GM21447 (cell line): ENCODE data around the gene TRAPPC13.
"Not testable (repeated sequence)": the region's sequence is repeated elsewhere in the genome, so short reads cannot be mapped to it uniquely, and the experiment has no call there.

Experiments
- ATAC-seq: cut with Tn5 transposase; IDR thresholded peaks from one replicate; pipeline ENCODE4 v1.9.1; 2021; ENCODE audit not compliant: unreplicated experiment

The TRAPPC13 gene, protein sequence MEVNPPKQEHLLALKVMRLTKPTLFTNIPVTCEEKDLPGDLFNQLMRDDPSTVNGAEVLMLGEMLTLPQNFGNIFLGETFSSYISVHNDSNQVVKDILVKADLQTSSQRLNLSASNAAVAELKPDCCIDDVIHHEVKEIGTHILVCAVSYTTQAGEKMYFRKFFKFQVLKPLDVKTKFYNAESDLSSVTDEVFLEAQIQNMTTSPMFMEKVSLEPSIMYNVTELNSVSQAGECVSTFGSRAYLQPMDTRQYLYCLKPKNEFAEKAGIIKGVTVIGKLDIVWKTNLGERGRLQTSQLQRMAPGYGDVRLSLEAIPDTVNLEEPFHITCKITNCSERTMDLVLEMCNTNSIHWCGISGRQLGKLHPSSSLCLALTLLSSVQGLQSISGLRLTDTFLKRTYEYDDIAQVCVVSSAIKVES

DNA sequence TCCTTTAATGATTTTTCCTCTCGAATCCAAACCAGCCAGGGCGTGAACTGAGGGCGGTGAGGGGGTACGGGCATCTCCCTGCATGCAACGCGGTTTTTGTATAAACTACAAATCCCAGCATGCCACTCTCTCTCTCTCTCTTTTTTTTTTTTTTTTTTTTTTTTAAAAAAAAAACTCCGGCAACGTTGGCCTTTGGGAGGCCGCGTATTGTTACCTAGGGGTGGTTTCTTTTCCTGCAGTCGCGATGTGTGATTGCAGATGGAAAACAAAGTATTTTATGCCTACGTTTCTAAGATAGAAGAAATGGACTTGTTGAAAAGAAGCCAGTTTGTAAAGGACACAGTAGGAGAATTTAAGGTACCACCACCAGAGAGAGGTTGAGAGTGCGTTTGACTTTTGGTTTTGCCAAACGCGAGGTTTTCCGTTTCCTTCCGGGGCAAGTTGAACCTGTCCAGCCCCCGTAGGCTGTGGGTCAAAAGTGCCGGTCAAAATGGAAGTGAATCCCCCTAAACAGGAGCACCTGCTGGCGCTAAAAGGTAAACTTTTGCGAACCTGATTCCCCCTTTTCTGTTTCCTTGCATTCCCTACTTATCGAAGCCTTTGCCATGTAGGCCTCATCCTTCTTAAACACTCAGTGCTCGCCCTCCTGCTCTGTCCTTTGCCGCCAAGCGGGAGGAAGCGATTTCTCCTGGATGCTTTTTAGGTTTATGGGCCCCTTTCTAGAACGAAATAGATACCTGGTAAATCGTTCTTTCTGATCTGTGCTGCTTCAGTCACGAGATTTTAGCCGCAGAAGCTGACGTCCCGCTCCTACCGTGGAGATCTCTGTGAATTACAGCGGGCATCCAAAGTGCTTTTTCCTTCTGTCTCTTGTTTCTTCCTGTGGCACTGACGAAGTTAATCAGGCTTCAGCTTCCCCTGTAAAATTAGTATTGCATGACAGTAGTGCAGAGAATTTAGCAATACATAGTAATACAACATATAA, at the start of gene TRAPPC13, which contains the start of gene SHLD3:
Gene TRAPPC13 (plus strand): TSS at position 457 of the 985 bp plus-strand sequence. CDS start 34 bp downstream, at position 491.
Gene SHLD3 (plus strand): TSS at position 457 of the 985 bp plus-strand sequence. CDS start 4,561 bp downstream, outside the sequence.
- ATAC-seq: peak; percentile 79

DNA sequence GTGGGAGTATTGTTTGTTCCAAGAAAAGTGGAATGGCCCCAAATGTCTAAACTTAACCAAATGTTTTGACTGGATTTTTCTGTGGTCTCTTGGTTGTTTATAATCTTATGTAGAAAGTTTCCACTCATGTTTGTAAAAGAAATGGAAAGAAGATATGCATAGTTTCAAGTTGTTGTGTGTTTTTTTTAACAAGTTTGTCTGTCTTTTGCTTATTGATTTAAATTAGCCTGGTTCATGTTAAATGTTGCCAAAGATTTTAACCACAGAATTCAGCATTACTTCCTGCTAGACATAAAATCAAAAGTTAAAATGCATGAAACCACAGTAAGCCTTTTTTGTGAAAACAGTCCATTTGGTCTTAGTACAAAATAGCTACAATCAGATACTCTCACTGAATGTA, 47.7 kb upstream of the TRAPPC13 start:
- no peak for ATAC-seq

DNA sequence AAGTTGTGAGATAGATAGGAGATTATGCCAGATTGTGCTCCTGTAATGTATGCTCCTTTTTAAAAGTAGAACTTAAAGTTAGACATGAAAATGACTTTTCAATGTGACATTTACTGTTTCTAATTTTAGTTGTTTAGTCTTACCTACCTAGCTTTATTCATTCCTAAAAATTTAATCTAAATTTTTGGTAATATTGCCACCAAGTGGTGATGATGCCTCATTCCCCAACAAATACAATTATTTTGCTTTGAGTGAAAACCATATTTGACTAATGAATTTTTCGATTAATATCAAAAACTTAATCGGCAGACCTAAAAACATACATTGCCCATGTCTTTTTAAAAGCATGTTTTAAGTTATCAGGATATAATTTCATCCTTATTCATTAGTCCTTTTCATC, 36.1 kb upstream of the TRAPPC13 start:
- no peak for ATAC-seq

DNA sequence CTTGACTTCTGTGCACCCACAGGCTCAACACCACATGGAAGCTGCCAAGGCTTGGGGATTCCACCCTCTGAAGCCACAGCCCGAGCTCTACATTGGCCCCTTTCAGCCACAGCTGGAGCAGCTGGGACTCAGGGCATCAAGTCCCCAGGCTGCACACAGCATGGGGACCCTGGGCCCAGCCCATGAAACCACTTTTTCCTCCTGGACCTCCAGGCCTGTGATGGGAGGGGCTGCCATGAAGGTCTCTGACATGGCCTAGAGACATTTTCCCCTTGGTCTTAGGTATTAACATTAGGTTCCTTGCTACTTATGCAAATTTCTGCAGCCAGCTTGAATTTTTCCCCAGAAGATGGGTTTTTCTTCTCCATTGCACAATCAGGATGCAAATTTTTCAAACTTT, 23.1 kb upstream of the TRAPPC13 start:
- ATAC-seq: not testable (repeated sequence)

DNA sequence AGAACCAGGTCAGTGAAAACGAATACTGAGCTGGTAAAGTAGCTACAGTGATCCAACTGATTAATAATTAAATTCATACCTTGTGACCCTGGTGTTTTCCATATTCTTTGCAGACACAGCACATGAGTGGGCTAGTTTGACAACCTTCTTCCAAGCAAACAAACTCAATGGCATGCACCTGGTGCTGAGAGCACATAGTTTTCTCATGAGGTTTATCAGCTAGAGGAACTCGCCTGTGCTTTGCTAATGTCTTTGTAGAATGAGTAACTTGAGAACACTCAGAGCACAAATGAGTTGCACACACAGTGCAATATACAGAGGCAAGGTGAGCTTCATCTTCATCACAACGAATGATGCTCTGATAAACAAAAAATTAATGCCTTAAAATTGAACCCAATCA, 13.3 kb upstream of the TRAPPC13 start:
- no peak for ATAC-seq

DNA sequence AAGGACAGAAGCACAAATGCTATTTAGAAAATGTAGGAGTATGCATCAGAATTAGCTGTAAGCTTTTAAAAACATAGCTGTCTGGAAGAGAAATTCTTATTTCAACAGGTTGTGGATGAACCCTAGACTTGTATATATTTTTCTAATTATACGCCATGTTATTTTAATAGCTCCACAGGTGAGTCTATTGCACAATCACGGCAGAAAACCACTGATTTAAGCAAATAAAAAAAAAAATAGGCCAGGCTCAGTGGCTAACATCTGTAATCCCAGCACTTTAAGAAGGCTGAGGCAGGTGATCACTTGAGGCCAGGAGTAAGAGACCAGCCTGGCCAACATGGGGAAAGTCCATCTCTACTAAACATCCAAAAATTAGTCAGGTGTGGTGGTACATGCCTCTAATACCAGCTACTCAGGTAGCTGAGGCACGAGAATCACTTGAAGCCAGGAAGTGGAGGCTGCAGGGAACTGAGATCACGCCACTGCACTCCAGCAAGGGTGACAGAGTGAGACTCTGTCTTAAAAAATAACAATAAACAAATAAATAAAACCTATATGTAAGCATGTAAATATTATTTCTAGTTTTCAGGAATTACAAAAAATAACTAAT, 12.4 kb upstream of the TRAPPC13 start:
- ATAC-seq: no peak

DNA sequence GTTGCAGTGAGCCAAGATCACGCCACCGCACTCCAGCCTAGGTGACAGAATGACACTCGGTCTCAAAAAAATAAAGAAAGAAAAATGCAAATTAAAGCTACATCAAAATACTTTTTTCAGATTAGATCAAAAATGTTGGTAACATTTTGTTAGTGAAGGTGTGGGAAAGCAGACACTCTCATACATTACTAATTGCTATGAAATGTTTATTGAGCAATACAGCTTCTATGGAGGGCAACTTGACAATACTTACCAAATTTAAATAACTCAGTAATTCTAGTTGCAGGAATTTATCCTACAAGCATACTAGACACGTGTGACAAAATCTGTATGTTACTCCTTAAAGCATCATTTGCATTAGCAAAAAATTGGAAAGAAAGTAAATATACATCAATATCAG, 4.8 kb upstream of the TRAPPC13 start:
- no peak for ATAC-seq

DNA sequence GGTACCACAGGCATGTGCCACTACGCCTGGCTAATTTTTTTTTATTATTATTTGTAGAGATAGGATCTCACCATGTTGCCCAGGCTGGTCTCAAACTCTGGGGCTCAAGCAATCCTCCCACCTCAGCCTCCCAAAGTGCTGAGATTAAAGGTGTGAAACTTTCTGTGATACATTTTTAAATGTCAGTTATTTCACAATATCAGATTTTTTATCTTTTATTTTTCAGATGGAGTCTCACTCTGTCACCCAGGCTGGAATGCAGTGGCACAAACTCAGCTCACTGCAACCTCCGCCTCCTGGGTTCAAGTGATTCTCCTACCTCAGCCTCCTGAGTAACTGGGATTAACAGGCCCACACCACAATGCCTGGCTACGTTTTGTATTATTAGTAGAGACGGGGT, 2.9 kb upstream of the TRAPPC13 start:
- not testable (repeated sequence) for ATAC-seq

DNA sequence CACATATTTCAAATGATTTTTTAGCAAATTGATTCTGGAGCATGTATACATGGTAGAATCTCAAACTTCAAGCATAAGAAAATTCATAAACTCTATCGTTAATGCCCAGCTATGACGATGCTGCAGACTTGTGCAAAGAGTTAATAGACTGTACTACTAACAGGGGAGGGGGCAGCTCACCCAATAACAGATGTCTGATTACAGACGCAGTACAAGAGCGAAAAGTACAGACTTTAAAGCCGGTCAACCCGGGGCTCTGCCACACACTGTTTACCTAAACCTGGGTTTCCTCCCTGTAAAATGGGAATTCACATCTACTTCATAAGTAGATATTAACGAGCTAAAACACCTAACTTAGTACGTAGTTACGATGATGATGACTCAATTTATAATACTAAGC, 1.3 kb upstream of the TRAPPC13 start:
- no peak for ATAC-seq

DNA sequence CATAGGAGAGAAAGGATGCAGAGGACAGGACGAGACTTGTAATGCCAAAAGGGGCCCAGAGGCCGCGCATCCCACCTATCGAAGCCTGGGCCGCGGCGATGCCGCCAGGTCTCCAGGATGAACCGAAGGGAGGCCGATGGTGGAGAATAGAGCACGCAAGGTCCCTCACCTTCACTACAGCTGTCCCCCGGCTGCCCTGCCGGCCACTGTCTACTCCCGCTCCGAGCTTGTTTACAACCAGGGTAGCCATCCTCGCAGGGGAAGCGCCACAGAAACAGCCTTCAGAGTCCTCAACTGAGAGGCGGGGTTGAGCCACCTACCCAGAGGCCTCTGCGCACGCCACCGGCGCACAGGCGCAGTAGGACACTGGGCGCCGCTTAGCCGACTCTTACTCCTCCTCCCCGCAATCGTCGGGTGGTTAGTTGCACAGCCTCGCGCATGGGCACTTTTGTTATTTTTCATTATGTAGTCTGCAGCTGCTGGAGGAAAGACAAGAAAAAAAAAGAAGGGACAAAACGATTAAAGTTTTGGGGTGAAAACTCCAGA, 729 bp upstream of the TRAPPC13 start, which contains the start of gene TRIM23:
Gene TRIM23 (minus strand): TSS at position 309 of the 546 bp plus-strand sequence. CDS start 59 bp downstream, at position 250.
- ATAC-seq: peak; percentile 96

DNA sequence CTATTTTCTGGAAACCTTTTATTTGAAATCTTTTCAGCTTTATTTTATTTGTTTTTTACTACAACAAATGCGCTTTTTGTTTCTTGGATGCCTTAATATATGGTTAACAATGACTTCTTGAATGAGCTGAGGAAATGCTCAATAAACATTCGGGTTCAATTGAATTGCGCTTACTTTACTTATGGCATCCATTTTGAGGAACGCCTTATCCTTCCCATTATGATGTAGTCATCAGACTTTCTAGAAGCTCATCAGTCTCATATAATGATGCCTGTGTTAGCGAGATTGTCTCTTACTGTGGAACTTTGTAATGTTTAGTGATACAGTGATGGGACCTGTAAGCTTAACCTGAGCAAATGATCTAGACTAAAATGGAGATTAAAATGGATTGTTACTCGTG, 916 bp downstream of the TRAPPC13 start:
- no peak for ATAC-seq

DNA sequence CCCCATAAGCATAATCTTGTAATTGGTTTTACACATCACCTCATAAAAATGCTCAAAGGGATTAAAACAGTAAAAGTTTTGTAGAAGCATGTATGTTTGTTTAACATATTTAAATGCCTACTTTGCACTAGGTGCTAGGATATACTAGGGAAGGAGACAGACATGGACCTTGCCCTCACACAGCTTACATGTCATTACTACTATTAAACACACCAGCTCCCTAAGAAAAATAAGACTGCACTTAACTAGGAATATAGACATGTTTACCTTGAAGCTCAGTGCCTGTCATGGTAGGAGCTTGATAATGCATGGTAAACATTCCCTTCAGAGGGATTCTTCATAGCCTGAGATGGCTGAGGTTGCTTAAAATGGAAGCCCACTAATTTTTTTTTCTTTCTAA, 6.2 kb downstream of the TRAPPC13 start:
- ATAC-seq: no peak

DNA sequence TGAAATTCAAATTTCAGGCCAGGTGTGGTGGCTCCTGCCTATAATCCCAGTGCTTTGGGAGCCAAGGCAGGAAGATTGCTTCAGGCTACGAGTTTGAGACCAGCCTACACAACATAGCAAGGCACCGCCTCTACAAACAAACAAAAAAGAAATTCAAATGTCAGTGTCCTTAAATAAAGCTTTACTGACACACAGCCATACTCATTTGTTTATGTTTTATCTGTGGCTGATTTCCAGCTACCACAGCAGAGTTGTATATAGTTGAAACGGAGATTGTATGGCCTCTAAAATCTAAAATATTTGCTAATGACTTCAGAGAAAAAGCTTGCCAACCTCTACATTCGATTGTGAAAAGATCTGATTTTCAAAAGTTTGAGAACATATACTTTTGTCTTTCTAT, 15.4 kb downstream of the TRAPPC13 start:
- ATAC-seq: no peak

DNA sequence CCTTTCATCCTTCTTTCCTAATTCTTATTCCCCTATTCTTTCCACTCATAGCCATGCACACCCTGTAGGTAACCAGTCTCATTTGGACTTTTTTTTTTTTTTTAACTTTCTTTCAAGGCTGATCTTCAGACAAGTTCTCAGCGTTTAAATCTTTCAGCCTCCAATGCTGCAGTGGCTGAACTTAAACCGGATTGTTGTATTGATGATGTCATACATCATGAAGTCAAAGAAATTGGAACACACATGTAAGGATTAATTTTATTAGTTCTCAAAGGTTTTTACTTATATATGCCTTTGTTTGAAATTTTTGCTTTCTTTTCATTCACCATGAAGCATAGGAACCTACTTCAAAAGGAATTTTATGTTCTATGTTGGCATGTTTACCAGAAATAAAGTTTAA, 22.1 kb downstream of the TRAPPC13 start:
- ATAC-seq: no peak

DNA sequence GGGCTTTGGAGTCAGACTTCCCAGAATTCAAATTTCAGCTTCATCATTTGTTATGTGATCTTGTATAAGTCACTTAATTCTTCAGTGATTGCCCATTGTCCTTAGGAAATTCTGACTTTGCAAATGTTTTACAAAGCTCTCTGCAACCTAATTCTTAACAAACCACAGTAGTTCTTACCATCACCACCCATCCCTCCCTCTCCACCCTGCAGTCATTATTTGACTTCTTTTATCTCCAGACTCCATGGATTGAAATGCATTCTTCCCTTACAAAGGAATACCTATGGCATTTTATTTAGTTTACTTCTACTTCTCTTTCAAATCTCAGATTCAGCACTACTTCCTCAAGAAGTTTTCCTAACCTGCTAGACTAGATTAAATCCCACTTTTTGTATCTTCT, 23.1 kb downstream of the TRAPPC13 start:
- no peak for ATAC-seq

DNA sequence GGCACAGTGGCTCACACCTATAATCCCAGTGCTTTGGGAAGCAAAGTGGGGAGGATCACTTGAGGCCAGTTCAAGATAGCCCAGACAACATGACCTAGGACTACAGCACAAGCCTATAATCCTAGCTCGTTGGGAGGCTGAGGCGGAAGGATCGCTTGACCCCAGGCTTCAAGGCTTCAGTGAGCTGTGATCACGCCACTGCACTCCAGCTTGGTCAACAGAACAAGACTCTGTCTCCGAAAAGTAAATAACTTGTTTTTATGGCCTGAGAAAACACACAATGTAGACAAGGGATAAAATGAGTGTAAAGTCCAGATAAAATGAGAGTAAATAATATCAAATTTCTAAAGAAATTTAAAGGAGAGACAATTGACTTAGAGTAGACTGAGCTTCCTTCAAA, 26.3 kb downstream of the TRAPPC13 start:
- no peak for ATAC-seq

DNA sequence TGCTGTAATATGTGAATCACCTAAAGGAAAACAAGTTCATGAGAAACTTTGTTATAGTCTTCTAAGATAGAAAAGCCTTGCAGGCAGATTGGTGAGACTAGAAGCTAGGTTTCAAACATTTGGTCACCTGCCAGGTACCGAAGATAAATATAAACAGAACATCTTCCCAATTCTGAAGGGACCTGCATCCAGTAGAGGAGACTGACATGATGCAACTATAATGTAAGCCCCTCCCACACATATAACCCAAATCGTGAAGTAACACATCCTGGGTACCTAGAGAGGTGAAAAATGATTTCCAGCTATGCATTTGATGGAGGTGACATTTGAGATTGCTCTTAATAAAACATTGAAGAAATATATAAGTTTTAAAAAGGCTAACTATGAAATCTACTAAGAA, 29.9 kb downstream of the TRAPPC13 start:
- ATAC-seq: no peak

DNA sequence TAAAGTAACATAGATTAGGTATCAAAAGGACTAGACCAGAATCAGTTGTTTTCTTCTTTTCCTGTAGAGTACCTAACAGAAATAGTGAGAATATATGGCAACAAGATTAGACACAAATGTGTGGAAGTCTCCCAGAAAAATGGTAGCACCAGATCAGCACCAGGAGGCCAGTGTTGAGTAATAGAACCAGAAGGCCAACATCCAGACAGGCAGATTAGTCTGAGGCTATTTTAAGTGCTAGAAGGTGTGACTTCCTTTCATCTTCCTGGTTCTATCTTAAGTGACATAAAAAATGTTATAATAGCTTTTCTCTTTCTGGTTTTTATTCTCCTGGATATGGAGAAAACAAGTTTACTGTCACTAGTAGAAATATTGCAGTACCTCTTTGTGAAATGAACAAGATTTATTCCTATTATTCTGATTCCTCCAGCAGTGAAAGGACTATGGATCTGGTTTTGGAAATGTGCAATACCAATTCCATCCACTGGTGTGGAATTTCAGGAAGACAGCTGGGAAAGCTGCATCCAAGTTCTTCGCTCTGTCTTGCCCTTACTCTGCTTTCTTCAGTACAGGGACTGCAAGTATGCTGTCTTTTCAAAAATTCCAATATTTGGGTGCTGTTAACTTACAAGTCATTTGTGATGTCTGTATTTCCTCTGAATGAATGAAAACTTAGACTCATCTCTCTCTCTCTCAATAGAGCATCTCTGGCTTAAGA, 39.1 kb downstream of the TRAPPC13 start:
- ATAC-seq: no peak

DNA sequence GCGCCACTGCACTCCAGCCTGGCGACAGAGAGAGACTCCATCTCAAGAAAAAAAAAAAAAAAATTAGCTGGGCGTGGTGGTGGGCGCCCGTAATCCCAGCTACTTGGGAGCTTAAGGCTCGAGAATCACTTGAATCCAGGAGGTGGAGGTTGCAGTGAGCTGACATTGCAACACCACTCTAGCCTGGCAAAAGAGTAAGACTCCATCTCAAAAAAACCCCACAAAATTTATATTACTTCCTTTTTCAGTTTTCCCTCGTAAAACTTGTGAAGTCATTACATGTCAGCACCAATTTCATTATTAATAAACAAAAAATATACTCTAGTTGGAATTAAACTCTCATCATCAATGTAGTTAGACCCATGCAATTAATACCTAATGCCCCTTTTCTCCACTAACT, 43.9 kb downstream of the TRAPPC13 start:
- ATAC-seq: no peak

DNA sequence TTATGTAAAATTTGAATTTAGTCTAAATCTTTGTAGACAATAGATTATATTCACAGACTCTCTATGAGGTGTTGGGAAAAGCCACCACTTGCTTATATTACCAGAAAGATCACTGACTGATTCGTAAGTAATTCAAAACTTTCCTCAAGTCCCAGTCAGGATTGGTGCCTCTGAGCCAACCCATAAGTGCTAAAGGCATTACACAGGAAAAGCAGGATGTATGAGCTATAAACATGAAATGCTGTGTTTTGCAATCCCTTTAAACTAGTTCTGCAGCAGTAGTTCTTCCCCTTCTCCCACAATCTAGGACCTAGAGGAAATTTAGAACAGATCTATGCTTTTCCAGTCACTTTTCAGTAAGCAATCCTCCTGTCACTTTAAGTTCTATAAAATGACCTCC, 48.0 kb downstream of the TRAPPC13 start:
- ATAC-seq: no peak
